Gastrocnemius medialis (tissue), 4 donors: Measurements from ENCODE around the gene KRTAP10-6.

Experiments used
- CTCF ChIP-seq, 5 experiments: fragments of 450-650 bp in 3 of 5; fragments of 200-600 bp in 2 of 5; sonication (generic) in 2 of 5; IDR thresholded peaks in 4 of 5; conservative IDR thresholded peaks in 1 of 5; 1 replicate in 4 of 5; 2 replicates in 1 of 5; pipeline ENCODE4 v1.5.1; 2016 to 2019; ENCODE audit warnings: antibody characterized with exemption in 5 of 5, mild to moderate bottlenecking in 3 of 5, moderate library complexity in 3 of 5
- POLR2A ChIP-seq, 2 donors: fragments of 450-650 bp; IDR thresholded peaks; one replicate each; pipeline ENCODE4 v1.6.1; 2017; ENCODE audit warnings: antibody characterized with exemption in 2 of 2, mild to moderate bottlenecking in 2 of 2, moderate library complexity in 2 of 2

DNA sequence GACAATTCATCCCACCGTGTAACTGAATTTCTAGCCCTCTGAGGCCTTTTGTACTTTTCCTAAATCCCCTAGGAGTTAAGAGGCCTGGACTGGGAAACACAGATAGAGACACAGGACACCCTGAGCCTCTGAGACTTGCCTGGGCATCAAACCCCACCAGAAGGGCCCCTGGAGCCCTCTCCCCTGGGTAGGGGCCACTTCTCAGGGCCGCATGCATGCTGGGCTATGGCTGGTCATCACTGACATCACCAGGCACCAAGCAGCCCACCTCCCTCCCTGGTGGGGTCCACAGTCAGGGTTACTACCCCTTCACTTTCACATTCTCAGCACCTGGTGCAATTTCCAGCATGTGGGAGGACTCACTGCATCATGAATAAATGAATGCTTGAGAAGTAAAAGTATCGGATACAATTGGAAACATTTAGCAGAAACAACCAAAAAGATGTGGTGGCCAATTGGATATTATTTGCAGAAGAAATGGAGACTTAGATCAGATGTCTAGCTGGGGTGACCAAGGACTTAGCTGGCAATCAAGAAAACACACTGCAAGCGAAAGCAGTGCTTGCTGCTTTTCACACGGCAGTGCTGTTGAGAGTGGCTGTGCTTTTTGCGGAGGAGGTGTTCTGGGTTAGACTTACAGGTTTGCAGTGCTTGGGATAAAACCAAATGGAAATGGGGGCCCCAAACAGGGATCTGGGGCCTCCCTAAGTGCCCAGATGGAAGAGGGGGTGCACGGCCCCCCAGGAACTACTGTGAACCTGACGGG, 7.1 kb upstream of the KRTAP10-6 start:
- no peak for TF ChIP-seq CTCF (IDR thresholded peaks at IDR 0.05 in 4 of 5, conservative IDR thresholded peaks at IDR 0.05 in 1 of 5)
- TF ChIP-seq POLR2A (IDR thresholded peaks at IDR 0.05) = no peak
